Activated naive CD8-positive, alpha-beta T cell treated with anti-CD3 and anti-CD28 coated beads, Interleukin-2, amount 50 U/mL, for 16 hours (primary cell): Measurements from ENCODE around the gene RBM7.

Experiments
- DNase-seq: peaks from one replicate; pipeline ENCODE4 v3.0.0-alpha.2; 2020; ENCODE audit warnings: low read depth, low spot score

Gene RBM7

GRCh38 chr11:114447892-114448291 lies 47.4 kb downstream of the RBM7 start:
- no peak for DNase-seq

- no peak for DNase-seq
Measured at GRCh38 chr11:114448749-114449482, 48.5 kb downstream of the RBM7 start.

DNA sequence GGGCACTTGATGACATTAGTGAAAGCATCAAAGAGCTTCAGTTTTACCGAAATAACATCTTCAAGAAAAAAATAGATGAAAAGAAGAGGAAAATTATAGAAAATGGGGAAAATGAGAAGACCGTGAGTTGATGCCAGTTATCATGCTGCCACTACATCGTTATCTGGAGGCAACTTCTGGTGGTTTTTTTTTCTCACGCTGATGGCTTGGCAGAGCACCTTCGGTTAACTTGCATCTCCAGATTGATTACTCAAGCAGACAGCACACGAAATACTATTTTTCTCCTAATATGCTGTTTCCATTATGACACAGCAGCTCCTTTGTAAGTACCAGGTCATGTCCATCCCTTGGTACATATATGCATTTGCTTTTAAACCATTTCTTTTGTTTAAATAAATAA lies 49.4 kb downstream of the RBM7 start:
- DNase-seq: no peak

- DNase-seq: no peak
Measured at GRCh38 chr11:114452399-114452798, 51.9 kb downstream of the RBM7 start.
